ENCODE measurements around the gene ATG2B. TPM values are rescaled to one million over a fixed set of nuclear protein-coding genes. Genes with fewer than 3 reads are reported as not detected.
A peak's percentile ranks its signal among the peaks of the same experiment; 100 is the strongest.

Gene ATG2B
- total RNA-seq, 4 donors from 2014 or later = 22.2 to 30.3 (median 28.6) TPM

DNA sequence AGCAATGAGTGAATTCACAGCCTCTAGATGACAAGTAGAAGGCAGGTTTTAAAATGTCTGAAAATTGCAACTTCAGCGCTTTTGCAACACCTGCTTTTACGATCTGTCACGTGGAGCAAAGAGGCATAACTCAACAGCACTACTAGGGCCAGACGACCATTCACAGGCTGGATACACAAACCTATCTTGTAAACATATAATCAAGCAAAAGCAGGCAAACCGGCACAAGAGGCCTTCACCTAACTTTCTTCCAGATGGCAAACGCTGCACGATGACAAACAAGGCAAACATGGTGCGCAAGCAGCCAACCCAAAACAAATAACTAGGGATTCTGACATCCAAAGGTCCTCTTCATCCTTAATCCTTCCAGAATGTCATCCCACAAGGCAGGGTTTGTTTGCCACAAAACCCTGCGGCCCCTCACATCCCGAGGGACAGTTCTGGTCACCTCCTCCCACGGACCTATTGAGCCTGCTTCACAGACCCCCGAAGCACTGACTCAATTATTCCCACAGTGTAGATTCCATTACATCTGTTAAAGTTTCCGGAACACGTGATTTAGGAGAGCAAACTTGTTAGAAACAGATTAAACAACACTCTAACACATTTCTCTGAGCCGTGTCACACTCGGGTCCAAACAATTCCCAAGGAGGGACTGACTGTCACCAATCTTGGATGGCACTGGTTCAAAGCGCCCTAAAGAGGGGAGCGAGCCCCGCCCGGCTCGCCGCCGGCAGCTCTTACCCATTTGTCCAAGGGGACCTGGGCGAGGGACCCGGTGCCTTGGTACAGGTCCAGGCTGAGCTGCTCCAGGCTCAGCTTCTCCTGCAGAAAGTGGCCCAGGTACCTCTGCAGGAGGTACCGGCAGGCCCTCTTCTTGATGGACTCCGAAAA lies 823 bp downstream of the ATG2B start:
- Histone ChIP-seq H3K4me3 (peak overlapping the region; percentile 79 to 99 (median 88)), H3K36me3 (no peaks in the 10 kb centered on the region), H3K4me1 (peaks cover 30 to 32% of the 10 kb centered on the region in 2 donors), H3K27me3 (no peaks in the 10 kb centered on the region), H3K9me3 (no peaks in the 10 kb centered on the region), H3K27ac (peak overlapping the region; percentile 93 to 96 (median 96))
- DNase-seq (peak; percentile 20 to 34), ATAC-seq (peak; percentile 73 to 77)
- intact Hi-C loops (cut with DNase I; ENCODE audit: low total_unique reads) (loop anchor here (2.0 kb wide), 1 partner anchor 62 kb away; no protein-coding TSS in a partner anchor), in situ Hi-C loops (cut with MboI; ENCODE audit: low sequenced_read_pairs in 4 of 4) (no loop called here)
- TF ChIP-seq POLR2A (IDR thresholded peaks at IDR 0.05) = peak in 1 of 2 donors; percentile 16
- TF ChIP-seq, protein P1, sequence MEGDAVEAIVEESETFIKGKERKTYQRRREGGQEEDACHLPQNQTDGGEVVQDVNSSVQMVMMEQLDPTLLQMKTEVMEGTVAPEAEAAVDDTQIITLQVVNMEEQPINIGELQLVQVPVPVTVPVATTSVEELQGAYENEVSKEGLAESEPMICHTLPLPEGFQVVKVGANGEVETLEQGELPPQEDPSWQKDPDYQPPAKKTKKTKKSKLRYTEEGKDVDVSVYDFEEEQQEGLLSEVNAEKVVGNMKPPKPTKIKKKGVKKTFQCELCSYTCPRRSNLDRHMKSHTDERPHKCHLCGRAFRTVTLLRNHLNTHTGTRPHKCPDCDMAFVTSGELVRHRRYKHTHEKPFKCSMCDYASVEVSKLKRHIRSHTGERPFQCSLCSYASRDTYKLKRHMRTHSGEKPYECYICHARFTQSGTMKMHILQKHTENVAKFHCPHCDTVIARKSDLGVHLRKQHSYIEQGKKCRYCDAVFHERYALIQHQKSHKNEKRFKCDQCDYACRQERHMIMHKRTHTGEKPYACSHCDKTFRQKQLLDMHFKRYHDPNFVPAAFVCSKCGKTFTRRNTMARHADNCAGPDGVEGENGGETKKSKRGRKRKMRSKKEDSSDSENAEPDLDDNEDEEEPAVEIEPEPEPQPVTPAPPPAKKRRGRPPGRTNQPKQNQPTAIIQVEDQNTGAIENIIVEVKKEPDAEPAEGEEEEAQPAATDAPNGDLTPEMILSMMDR (IDR thresholded peaks at IDR 0.05 in 4 of 5, conservative IDR thresholded peaks at IDR 0.05 in 1 of 5) = no peak

DNA sequence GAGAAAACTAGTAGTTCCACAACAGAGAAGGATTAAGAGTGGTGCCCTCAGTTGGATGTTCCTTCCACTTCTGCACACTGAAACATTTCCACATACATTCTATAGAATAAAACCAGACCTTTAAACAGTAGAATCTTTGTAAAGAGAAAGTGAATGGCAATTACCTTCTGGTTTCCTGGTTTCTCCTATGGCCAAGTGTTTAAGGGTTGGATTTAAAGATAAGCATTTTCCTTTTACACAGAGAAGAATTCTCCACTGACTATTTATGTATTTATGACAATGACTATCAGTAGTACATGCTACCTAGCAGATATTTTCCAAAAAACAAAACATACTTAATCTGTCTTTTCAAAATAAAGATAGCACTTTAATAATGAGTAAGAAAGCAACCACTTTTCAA lies 3.2 kb downstream of the ATG2B start:
- in situ Hi-C loops (cut with MboI; ENCODE audit: low sequenced_read_pairs in 4 of 4) (no loop called here), intact Hi-C loops (cut with DNase I; ENCODE audit: low total_unique reads) (no loop called here)
- no peak for DNase-seq
- Histone ChIP-seq H3K4me3 (no peak overlapping the region), H3K36me3 (no peaks in the 10 kb centered on the region), H3K27ac (no peak overlapping the region), H3K4me1 (peaks cover 30 to 32% of the 10 kb centered on the region in 2 donors), H3K27me3 (no peaks in the 10 kb centered on the region), H3K9me3 (no peaks in the 10 kb centered on the region)
- ATAC-seq = no peak
- TF ChIP-seq, protein P1 (IDR thresholded peaks at IDR 0.05 in 4 of 5, conservative IDR thresholded peaks at IDR 0.05 in 1 of 5) = no peak
- TF ChIP-seq POLR2A (IDR thresholded peaks at IDR 0.05) = no peak

DNA sequence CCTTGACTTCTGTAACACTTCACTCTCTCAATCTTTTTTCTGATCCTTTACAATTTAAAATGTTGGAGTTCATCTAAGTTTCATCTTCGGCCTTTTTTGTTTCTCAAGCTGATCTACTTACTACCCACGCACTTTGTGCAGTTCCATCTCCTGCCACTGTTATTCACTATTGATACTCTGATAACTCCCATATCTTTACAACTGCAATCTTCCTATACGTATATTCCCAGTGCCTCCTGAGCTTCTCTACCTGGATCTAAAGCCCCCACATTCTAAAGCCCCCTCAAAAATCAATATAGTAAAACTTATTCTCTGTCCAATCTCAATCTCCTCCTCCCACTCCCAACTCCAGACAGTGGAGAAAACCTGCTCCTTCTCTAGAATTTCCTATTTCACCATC lies 5.9 kb downstream of the ATG2B start:
- TF ChIP-seq, protein P1 (IDR thresholded peaks at IDR 0.05 in 4 of 5, conservative IDR thresholded peaks at IDR 0.05 in 1 of 5) = no peak
- TF ChIP-seq POLR2A (IDR thresholded peaks at IDR 0.05) = no peak
- intact Hi-C loops (cut with DNase I; ENCODE audit: low total_unique reads) = no loop called here
- Histone ChIP-seq H3K4me1 (peaks cover 21 to 22% of the 10 kb centered on the region in 2 donors), H3K9me3 (no peaks in the 10 kb centered on the region), H3K27ac (no peak overlapping the region), H3K36me3 (no peaks in the 10 kb centered on the region), H3K4me3 (no peak overlapping the region), H3K27me3 (no peaks in the 10 kb centered on the region)
- DNase-seq = no peak
- in situ Hi-C loops (cut with MboI; ENCODE audit: low sequenced_read_pairs in 4 of 4) = no loop called here
- no peak for ATAC-seq

DNA sequence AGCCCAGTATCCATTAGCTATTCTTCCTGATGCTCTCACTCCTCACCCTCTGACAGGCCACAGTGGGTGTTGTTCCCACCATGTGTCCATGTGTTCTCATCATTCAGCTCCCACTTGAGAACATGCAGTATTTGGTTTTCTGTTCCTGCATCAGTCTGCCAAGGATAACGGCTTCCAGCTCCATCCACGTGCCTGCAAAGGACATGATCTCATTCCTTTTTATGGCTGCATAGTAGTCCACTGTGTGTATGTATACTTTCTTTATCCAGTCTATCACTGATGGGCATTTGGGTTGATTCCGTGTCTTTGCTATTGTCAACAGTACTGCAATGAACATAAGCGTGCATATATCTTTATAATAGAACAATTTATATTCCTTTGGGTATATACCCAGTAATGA lies 8.9 kb downstream of the ATG2B start:
- no peaks in the 10 kb centered on the region for H3K9me3 ChIP-seq
- no peaks in the 10 kb centered on the region for H3K36me3 ChIP-seq
- no peak overlapping the region for H3K4me3 ChIP-seq
- H3K27me3 ChIP-seq = no peaks in the 10 kb centered on the region
- peaks cover 0 to 4% of the 10 kb centered on the region in 2 donors for H3K4me1 ChIP-seq
- intact Hi-C loops (cut with DNase I; ENCODE audit: low total_unique reads) = no loop called here
- no peak for TF ChIP-seq POLR2A (IDR thresholded peaks at IDR 0.05)
- TF ChIP-seq, protein P1 (IDR thresholded peaks at IDR 0.05 in 4 of 5, conservative IDR thresholded peaks at IDR 0.05 in 1 of 5) = no peak
- DNase-seq (no peak), ATAC-seq (no peak)
- in situ Hi-C loops (cut with MboI; ENCODE audit: low sequenced_read_pairs in 4 of 4) = no loop called here
- no peak overlapping the region for H3K27ac ChIP-seq

Measured in gastrocnemius medialis (tissue), 4 donors.